ENCODE data around the gene OLFML2A. TPM values are rescaled to one million over a fixed set of nuclear protein-coding genes. Genes with fewer than 3 reads are reported as not detected.

Gene OLFML2A
- total and polyA plus RNA-seq, 2 donors (not counting 1 experiment from before 2014, with no cell fraction given), result 0.76 to 0.88 TPM

- H3K4me1 Mint-ChIP-seq, result peaks cover 36% of the 10 kb centered on the region
- H3K9ac ChIP-seq (ENCODE audit: low read length), result no peak overlapping the region
- H4K20me1 ChIP-seq (ENCODE audit: control insufficient read depth, insufficient read depth, low read length, poor library complexity, severe bottlenecking), result no peaks in the 10 kb centered on the region
- POLR2A ChIA-PET, result interaction anchor here (0.6 kb wide), 1 partner anchor 59 kb away, joined by 4 read pairs; no protein-coding TSS in a partner anchor
- peaks cover 0 to 15% (median 0%) of the 10 kb centered on the region in 3 donors for H3K9me3 ChIP-seq (ENCODE audit: control extremely low read depth in 1 of 3, control insufficient read depth in 2 of 3, insufficient read depth in 1 of 3, low read length in 2 of 3)
- H3K4me3 ChIP-seq (ENCODE audit: control extremely low read depth in 1 of 5, extremely low read depth in 1 of 5, insufficient read depth in 1 of 5, low read depth in 2 of 5, low read length in 4 of 5), result no peak overlapping the region
- peak overlapping the region; percentile 84 to 94 for H3K27ac ChIP-seq (ENCODE audit: low read length in 2 of 2)
- peak overlapping the region; percentile 77 for H3K4me3 Mint-ChIP-seq
- H3K36me3 ChIP-seq (replicated peaks in 1 of 2; ENCODE audit: control extremely low read depth in 1 of 2, control insufficient read depth in 1 of 2, extremely low read depth in 1 of 2, insufficient read depth in 2 of 2, low read length in 1 of 2), result no peaks in the 10 kb centered on the region
- DNase-seq, result no peak
- peaks cover 32 to 39% of the 10 kb centered on the region in 2 donors for H3K4me1 ChIP-seq (ENCODE audit: control insufficient read depth in 2 of 2, insufficient read depth in 2 of 2, low read length in 2 of 2)
- H2AFZ ChIP-seq (ENCODE audit: insufficient read depth, low read depth, low read length, poor library complexity, severe bottlenecking), result peak overlapping the region; percentile 67
- no CpG with 5 or more reads among the region's 6 CpGs for WGBS (ENCODE audit: insufficient coverage)
- TF ChIP-seq EZH2 (IDR thresholded peaks at IDR 0.05; ENCODE audit: borderline replicate concordance, insufficient read depth, low read depth, low read length, poor library complexity, severe bottlenecking), result no peak
- TF ChIP-seq, protein P1, sequence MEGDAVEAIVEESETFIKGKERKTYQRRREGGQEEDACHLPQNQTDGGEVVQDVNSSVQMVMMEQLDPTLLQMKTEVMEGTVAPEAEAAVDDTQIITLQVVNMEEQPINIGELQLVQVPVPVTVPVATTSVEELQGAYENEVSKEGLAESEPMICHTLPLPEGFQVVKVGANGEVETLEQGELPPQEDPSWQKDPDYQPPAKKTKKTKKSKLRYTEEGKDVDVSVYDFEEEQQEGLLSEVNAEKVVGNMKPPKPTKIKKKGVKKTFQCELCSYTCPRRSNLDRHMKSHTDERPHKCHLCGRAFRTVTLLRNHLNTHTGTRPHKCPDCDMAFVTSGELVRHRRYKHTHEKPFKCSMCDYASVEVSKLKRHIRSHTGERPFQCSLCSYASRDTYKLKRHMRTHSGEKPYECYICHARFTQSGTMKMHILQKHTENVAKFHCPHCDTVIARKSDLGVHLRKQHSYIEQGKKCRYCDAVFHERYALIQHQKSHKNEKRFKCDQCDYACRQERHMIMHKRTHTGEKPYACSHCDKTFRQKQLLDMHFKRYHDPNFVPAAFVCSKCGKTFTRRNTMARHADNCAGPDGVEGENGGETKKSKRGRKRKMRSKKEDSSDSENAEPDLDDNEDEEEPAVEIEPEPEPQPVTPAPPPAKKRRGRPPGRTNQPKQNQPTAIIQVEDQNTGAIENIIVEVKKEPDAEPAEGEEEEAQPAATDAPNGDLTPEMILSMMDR (IDR thresholded peaks at IDR 0.05), result no peak
- CTCF ChIA-PET, result interaction anchor here (1.4 to 3.0 kb wide), 4 partner anchors 26 to 60 kb away, joined by 8 to 17 read pairs (median 8); partner anchors contain the start of genes ARPC5L, OLFML2A, RPL35 and WDR38
- no peaks in the 10 kb centered on the region for H3K79me2 ChIP-seq (ENCODE audit: control insufficient read depth, insufficient read depth, low read length)
- H3K27ac Mint-ChIP-seq, result peak overlapping the region; percentile 96
- peak overlapping the region; percentile 63 for H3K4me2 ChIP-seq (replicated peaks; ENCODE audit: low read depth, low read length, poor library complexity, severe bottlenecking)
- intact Hi-C loops (cut with micrococcal nuclease), result no loop called here
- H3K27me3 ChIP-seq (replicated peaks in 1 of 4; ENCODE audit: control extremely low read depth in 1 of 4, control insufficient read depth in 3 of 4, insufficient read depth in 4 of 4, low read length in 3 of 4), result no peaks in the 10 kb centered on the region
- H3K9me3 Mint-ChIP-seq (ENCODE audit: insufficient read depth), result no peaks in the 10 kb centered on the region
- H3K27me3 Mint-ChIP-seq, result no peaks in the 10 kb centered on the region
- ATAC-seq (ENCODE audit: low read depth), result no peak
Observed at GRCh38 chr9:124801356-124801755, 24.4 kb downstream of the OLFML2A start.

- no peaks in the 10 kb centered on the region for H3K27me3 ChIP-seq (replicated peaks in 1 of 4; ENCODE audit: control extremely low read depth in 1 of 4, control insufficient read depth in 3 of 4, insufficient read depth in 4 of 4, low read length in 3 of 4)
- WGBS (ENCODE audit: insufficient coverage), result 100% methylated on average over 1 of the region's 3 CpGs
- H3K4me2 ChIP-seq (replicated peaks; ENCODE audit: low read depth, low read length, poor library complexity, severe bottlenecking), result no peak overlapping the region
- POLR2A ChIA-PET, result no interaction called here
- H3K4me3 ChIP-seq (ENCODE audit: control extremely low read depth in 1 of 5, extremely low read depth in 1 of 5, insufficient read depth in 1 of 5, low read depth in 2 of 5, low read length in 4 of 5), result no peak overlapping the region
- peak overlapping the region; percentile 96 for H3K27ac Mint-ChIP-seq
- H3K4me1 Mint-ChIP-seq, result peaks cover 36% of the 10 kb centered on the region
- H3K36me3 ChIP-seq (replicated peaks in 1 of 2; ENCODE audit: control extremely low read depth in 1 of 2, control insufficient read depth in 1 of 2, extremely low read depth in 1 of 2, insufficient read depth in 2 of 2, low read length in 1 of 2), result no peaks in the 10 kb centered on the region
- no peak for DNase-seq
- no peaks in the 10 kb centered on the region for H3K27me3 Mint-ChIP-seq
- no peaks in the 10 kb centered on the region for H3K79me2 ChIP-seq (ENCODE audit: control insufficient read depth, insufficient read depth, low read length)
- no peaks in the 10 kb centered on the region for H4K20me1 ChIP-seq (ENCODE audit: control insufficient read depth, insufficient read depth, low read length, poor library complexity, severe bottlenecking)
- no peaks in the 10 kb centered on the region for H3K9me3 Mint-ChIP-seq (ENCODE audit: insufficient read depth)
- ATAC-seq (ENCODE audit: low read depth), result no peak
- peaks cover 0 to 15% (median 0%) of the 10 kb centered on the region in 3 donors for H3K9me3 ChIP-seq (ENCODE audit: control extremely low read depth in 1 of 3, control insufficient read depth in 2 of 3, insufficient read depth in 1 of 3, low read length in 2 of 3)
- intact Hi-C loops (cut with micrococcal nuclease), result no loop called here
- H3K4me3 Mint-ChIP-seq, result no peak overlapping the region
- CTCF ChIA-PET, result interaction anchor here (1.0 to 3.0 kb wide), 2 partner anchors 28 to 59 kb away, joined by 3 to 8 read pairs; partner anchors contain the start of genes ARPC5L and RPL35
- H2AFZ ChIP-seq (ENCODE audit: insufficient read depth, low read depth, low read length, poor library complexity, severe bottlenecking), result peak overlapping the region; percentile 67
- no peak overlapping the region for H3K9ac ChIP-seq (ENCODE audit: low read length)
- no peak overlapping the region for H3K27ac ChIP-seq (ENCODE audit: low read length in 2 of 2)
- TF ChIP-seq, protein P1 (IDR thresholded peaks at IDR 0.05), result no peak
- no peak for TF ChIP-seq EZH2 (IDR thresholded peaks at IDR 0.05; ENCODE audit: borderline replicate concordance, insufficient read depth, low read depth, low read length, poor library complexity, severe bottlenecking)
- H3K4me1 ChIP-seq (ENCODE audit: control insufficient read depth in 2 of 2, insufficient read depth in 2 of 2, low read length in 2 of 2), result peaks cover 32 to 39% of the 10 kb centered on the region in 2 donors
Observed at GRCh38 chr9:124802426-124802825, 25.5 kb downstream of the OLFML2A start.

Measured in B cell (primary cell).